OCI-LY7 (cell line): ENCODE results near the gene CAPN14.

Experiments
- EZH2phosphoT487 ChIP-seq: fragments of 200-600 bp; sonication (generic); IDR thresholded peaks from 2 replicates; pipeline ENCODE4 v1.6.1; 2018; ENCODE audit warnings: low read depth, borderline replicate concordance, mild to moderate bottlenecking, mixed run types, antibody characterized with exemption, low read length, moderate library complexity, mixed read lengths
- TF ChIP-seq, protein P1 (sequence below): fragments of 200-600 bp; sonication (generic); conservative IDR thresholded peaks from 2 replicates; pipeline ENCODE4 v1.5.1; 2014; ENCODE audit warnings: mild to moderate bottlenecking, antibody characterized with exemption, low read length, moderate library complexity, mixed read lengths

DNA sequence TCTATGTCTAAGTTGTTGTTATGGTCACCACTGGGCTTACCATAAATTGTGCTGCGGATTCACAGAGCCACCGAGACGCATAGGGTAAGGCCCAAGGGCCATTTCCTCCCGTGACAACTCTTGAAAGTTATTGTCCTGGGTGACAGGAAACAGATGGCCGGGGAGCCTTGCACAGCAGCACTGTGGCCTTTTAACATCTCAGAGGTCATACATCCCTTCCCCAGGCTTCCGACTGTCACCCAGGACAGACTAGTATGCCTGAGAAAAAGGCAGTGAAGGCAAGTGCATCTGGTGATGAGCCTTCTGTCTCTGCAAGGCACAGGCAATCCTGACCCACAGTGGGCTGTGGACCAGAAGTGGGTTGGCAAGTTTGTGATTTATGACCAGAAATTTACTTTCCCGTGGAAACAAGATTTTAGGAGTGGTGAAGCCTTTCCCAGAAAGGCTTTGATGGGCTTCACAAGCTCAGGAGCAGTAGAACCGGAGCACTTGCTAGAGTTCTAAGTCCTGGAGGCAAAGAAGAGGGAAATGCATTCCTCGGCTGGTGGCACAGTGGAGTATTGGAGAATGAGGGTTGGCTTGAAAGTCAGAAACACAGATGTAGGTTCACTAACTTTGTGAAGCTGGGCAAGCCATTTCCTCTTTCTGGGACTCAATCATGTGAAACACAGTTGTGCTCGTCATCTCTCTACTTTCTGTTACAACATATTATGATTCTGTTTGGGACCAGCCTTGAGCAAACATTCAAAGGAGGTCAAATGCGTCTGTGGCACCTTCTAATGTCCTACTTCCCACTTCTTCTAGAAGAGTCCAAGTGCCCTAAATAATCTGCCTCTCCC is 2.0 kb upstream of the CAPN14 start:
- TF ChIP-seq, protein P1, sequence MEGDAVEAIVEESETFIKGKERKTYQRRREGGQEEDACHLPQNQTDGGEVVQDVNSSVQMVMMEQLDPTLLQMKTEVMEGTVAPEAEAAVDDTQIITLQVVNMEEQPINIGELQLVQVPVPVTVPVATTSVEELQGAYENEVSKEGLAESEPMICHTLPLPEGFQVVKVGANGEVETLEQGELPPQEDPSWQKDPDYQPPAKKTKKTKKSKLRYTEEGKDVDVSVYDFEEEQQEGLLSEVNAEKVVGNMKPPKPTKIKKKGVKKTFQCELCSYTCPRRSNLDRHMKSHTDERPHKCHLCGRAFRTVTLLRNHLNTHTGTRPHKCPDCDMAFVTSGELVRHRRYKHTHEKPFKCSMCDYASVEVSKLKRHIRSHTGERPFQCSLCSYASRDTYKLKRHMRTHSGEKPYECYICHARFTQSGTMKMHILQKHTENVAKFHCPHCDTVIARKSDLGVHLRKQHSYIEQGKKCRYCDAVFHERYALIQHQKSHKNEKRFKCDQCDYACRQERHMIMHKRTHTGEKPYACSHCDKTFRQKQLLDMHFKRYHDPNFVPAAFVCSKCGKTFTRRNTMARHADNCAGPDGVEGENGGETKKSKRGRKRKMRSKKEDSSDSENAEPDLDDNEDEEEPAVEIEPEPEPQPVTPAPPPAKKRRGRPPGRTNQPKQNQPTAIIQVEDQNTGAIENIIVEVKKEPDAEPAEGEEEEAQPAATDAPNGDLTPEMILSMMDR: no peak
- no peak for TF ChIP-seq EZH2phosphoT487
